H54 (cell line): Measurements from ENCODE around the gene RBCK1.

Experiments
- DNase-seq: peaks from one replicate; pipeline ENCODE4 v3.0.0; 2011; ENCODE audit warnings: low spot score, mixed read lengths; ENCODE audit not compliant: insufficient read length
- FAIRE-seq: peaks from 3 replicates; lab custom pipeline; 2011; peaks lifted over from hg19 to GRCh38; lab: Jason Lieb, UNC
- POLR2A ChIP-seq: IDR thresholded peaks from 2 replicates; pipeline ENCODE4 v1.6.1; 2011; ENCODE audit warnings: low read depth, mild to moderate bottlenecking, low read length

Gene RBCK1

GRCh38 chr20:408843-409696, 971 bp downstream of the RBCK1 start:
- TF ChIP-seq POLR2A: no peak
- no peak for DNase-seq
- no peak for FAIRE-seq

GRCh38 chr20:409697-410559, 1.8 kb downstream of the RBCK1 start:
- no peak for DNase-seq
- no peak for TF ChIP-seq POLR2A
- FAIRE-seq: no peak

- TF ChIP-seq POLR2A: no peak
- DNase-seq (no peak), FAIRE-seq (no peak)
These were observed 4.0 kb downstream of the RBCK1 start for GRCh38 chr20:412081-412480.

GRCh38 chr20:414161-414560, 6.1 kb downstream of the RBCK1 start:
- no peak for TF ChIP-seq POLR2A
- DNase-seq: no peak
- no peak for FAIRE-seq

- no peak for FAIRE-seq
- DNase-seq: no peak
- no peak for TF ChIP-seq POLR2A
These were observed 7.8 kb downstream of the RBCK1 start for GRCh38 chr20:415820-416322.

GRCh38 chr20:416950-417800, 9.1 kb downstream of the RBCK1 start:
- FAIRE-seq: no peak
- TF ChIP-seq POLR2A: no peak
- no peak for DNase-seq

GRCh38 chr20:417801-418342, 9.8 kb downstream of the RBCK1 start:
- no peak for DNase-seq
- FAIRE-seq: no peak
- TF ChIP-seq POLR2A: no peak

- DNase-seq (no peak), FAIRE-seq (no peak)
- TF ChIP-seq POLR2A: no peak
These were observed 10.8 kb downstream of the RBCK1 start for GRCh38 chr20:418858-419365.

GRCh38 chr20:419556-420165, 11.6 kb downstream of the RBCK1 start:
- no peak for TF ChIP-seq POLR2A
- DNase-seq (no peak), FAIRE-seq (no peak)

- FAIRE-seq (no peak), DNase-seq (no peak)
- no peak for TF ChIP-seq POLR2A
These were observed 12.1 kb downstream of the RBCK1 start for GRCh38 chr20:420166-420620.

- TF ChIP-seq POLR2A: no peak
- FAIRE-seq (no peak), DNase-seq (no peak)
These were observed 12.8 kb downstream of the RBCK1 start for GRCh38 chr20:420721-421574.
